IMR-90 (cell line): Measurements from ENCODE around the gene SLC35E2B. TPM values are rescaled to one million over a fixed set of nuclear protein-coding genes. Genes with fewer than 3 reads are reported as not detected.

Experiments used
- ATAC-seq: fragments of 200-7000 bp; cut with Tn5 transposase; 2 replicates; pipeline ENCODE4 v1.9.1; 2020; ENCODE audit warnings: low read depth, mild to moderate bottlenecking, moderate library complexity
- BruUV-seq: library from RNA; stranded (reverse); fragments of 400-500 nt; replicated peaks from 2 replicates; lab custom pipeline; 2021; lab: Mats Ljungman, UMichigan
- CTCF ChIA-PET: fragments of 300-600 bp; formaldehyde crosslinking; extraction: SDS; loops from one replicate; lab custom pipeline; 2021; ENCODE audit warnings: antibody characterized with exemption; lab: Yijun Ruan, JAX
- POLR2A ChIA-PET: fragments of 300-600 bp; sonication (Branson Sonifier 250); formaldehyde crosslinking; loops from one replicate; lab custom pipeline; 2022; ENCODE audit warnings: antibody characterized with exemption; ENCODE audit not compliant: unreplicated experiment; lab: Charles Lee
- DNase-seq: peaks from one replicate; pipeline ENCODE4 v3.0.0; 2013
- H2AFZ ChIP-seq: replicated peaks from 2 replicates; pipeline ENCODE3; 2013; ENCODE audit warnings: low read length, mild to moderate bottlenecking; ENCODE audit not compliant: poor library complexity
- H2AK5ac ChIP-seq: 2 replicates; pipeline ENCODE4 v1.6.1; 2013; ENCODE audit warnings: low read depth, low read length, inconsistent platforms
- H2AK9ac ChIP-seq: replicated peaks from 2 replicates; pipeline ENCODE3; 2013; ENCODE audit warnings: mild to moderate bottlenecking, low read depth, low read length, moderate library complexity; ENCODE audit not compliant: poor library complexity
- H2BK120ac ChIP-seq: 2 replicates; pipeline ENCODE4 v1.6.1; 2013; ENCODE audit warnings: low read depth, low read length, inconsistent platforms
- H2BK15ac ChIP-seq: 3 replicates; pipeline ENCODE4 v1.6.1; 2013; ENCODE audit warnings: low read depth, low read length, inconsistent platforms
- H2BK20ac ChIP-seq: 2 replicates; pipeline ENCODE4 v1.6.1; 2013; ENCODE audit warnings: low read depth, mild to moderate bottlenecking, inconsistent platforms, low read length, moderate library complexity
- H2BK5ac ChIP-seq: 2 replicates; pipeline ENCODE4 v1.6.1; 2013; ENCODE audit warnings: mild to moderate bottlenecking, low read depth, low read length, inconsistent platforms; ENCODE audit not compliant: poor library complexity, severe bottlenecking
- H3K14ac ChIP-seq: replicated peaks from 2 replicates; pipeline ENCODE4 v1.6.1; 2013; ENCODE audit warnings: low read depth, low read length, inconsistent platforms
- H3K18ac ChIP-seq: 2 replicates; pipeline ENCODE4 v1.6.1; 2013; ENCODE audit warnings: low read depth, low read length, control low read depth
- H3K23ac ChIP-seq: 2 replicates; pipeline ENCODE4 v1.6.1; 2013; ENCODE audit warnings: low read depth, low read length, inconsistent platforms
- H3K27ac ChIP-seq: 2 replicates; pipeline ENCODE4 v1.5.1; 2013; ENCODE audit warnings: mild to moderate bottlenecking, control low read depth, low read length; ENCODE audit not compliant: insufficient read depth
- H3K27me3 ChIP-seq: 2 replicates; pipeline ENCODE4 v1.6.1; 2013; ENCODE audit warnings: low read length; ENCODE audit not compliant: control insufficient read depth, insufficient read depth
- H3K36me3 ChIP-seq: 2 replicates; pipeline ENCODE4 v1.6.1; 2013; ENCODE audit warnings: low read length, mixed read lengths; ENCODE audit not compliant: control insufficient read depth, insufficient read depth
- H3K4ac ChIP-seq: 2 replicates; pipeline ENCODE4 v1.6.1; 2013; ENCODE audit warnings: low read depth, low read length, inconsistent platforms
- H3K4me1 ChIP-seq: 2 replicates; pipeline ENCODE4 v1.6.1; 2013; ENCODE audit warnings: low read length, mixed read lengths; ENCODE audit not compliant: control insufficient read depth, insufficient read depth
- H3K4me2 ChIP-seq: 2 replicates; pipeline ENCODE4 v1.6.1; 2013; ENCODE audit warnings: low read depth, mild to moderate bottlenecking, control low read depth, low read length, moderate library complexity
- H3K4me3 ChIP-seq: 2 replicates; pipeline ENCODE4 v1.5.1; 2013; ENCODE audit warnings: low read depth, mild to moderate bottlenecking, control low read depth, low read length, moderate library complexity; ENCODE audit not compliant: insufficient read depth
- H3K56ac ChIP-seq: 2 replicates; pipeline ENCODE4 v1.6.1; 2013; ENCODE audit warnings: low read length, inconsistent platforms; ENCODE audit not compliant: insufficient read depth; ENCODE audit errors: extremely low read depth
- H3K79me1 ChIP-seq, 2 experiments: 2 replicates each; pipeline ENCODE4 v1.6.1; 2013; ENCODE audit warnings: low read length in 2 of 2, inconsistent platforms in 1 of 2, low read depth in 1 of 2
- H3K9ac ChIP-seq: 2 replicates; pipeline ENCODE4 v1.6.1; 2013; ENCODE audit warnings: low read depth, low read length, control low read depth
- H3K9me1 ChIP-seq: 2 replicates; pipeline ENCODE4 v1.6.1; 2013; ENCODE audit warnings: low read length, inconsistent platforms; ENCODE audit not compliant: insufficient read depth
- H3K9me3 ChIP-seq: 2 replicates; pipeline ENCODE4 v1.6.1; 2013; ENCODE audit warnings: low read length; ENCODE audit not compliant: control insufficient read depth, insufficient read depth
- H4K20me1 ChIP-seq: 2 replicates; pipeline ENCODE4 v1.6.1; 2013; ENCODE audit warnings: low read length, inconsistent platforms; ENCODE audit not compliant: insufficient read depth
- H4K5ac ChIP-seq: 2 replicates; pipeline ENCODE4 v1.6.1; 2013; ENCODE audit warnings: mild to moderate bottlenecking, low read depth, low read length, control low read depth
- H4K8ac ChIP-seq, 2 experiments: 2 replicates each; pipeline ENCODE4 v1.6.1; 2013; ENCODE audit warnings: low read depth in 2 of 2, low read length in 2 of 2, control low read depth in 1 of 2, inconsistent platforms in 1 of 2
- H4K91ac ChIP-seq: 2 replicates; pipeline ENCODE4 v1.6.1; 2013; ENCODE audit warnings: low read depth, low read length, inconsistent platforms; ENCODE audit not compliant: insufficient read depth
- CEBPB ChIP-seq: IDR thresholded peaks from 2 replicates; pipeline ENCODE4 v1.6.1; 2012; ENCODE audit warnings: low read depth, low read length, improper control_type of control experiment
- CHD1 ChIP-seq: IDR thresholded peaks from 2 replicates; pipeline ENCODE4 v1.6.1; 2012; ENCODE audit warnings: low read depth, low read length, improper control_type of control experiment
- MAZ ChIP-seq: IDR thresholded peaks from 2 replicates; pipeline ENCODE4 v1.6.1; 2012; ENCODE audit warnings: low read depth, mild to moderate bottlenecking, low read length, improper control_type of control experiment, moderate library complexity, borderline replicate concordance
- MXI1 ChIP-seq: IDR thresholded peaks from 2 replicates; pipeline ENCODE4 v1.6.1; 2012; ENCODE audit warnings: low read depth, mild to moderate bottlenecking, low read length, moderate library complexity, borderline replicate concordance
- NFE2L2 ChIP-seq: fragments of 150-350 bp; IDR thresholded peaks from 2 replicates; pipeline ENCODE4 v1.6.1; 2016; ENCODE audit warnings: low read depth, mild to moderate bottlenecking, low read length
- WGBS, 2 experiments: methylation state at CpG; one replicate each; pipeline versions ENCODE4 v1.1.5 to v1.1.7; 2013; ENCODE audit warnings: missing lambda C conversion rate in 2 of 2; ENCODE audit not compliant: insufficient read length in 1 of 2; ENCODE audit errors: extremely low coverage in 2 of 2; 5-methylcytosine and 5-hydroxymethylcytosine counted together
- dilution Hi-C: fragments of 300-500 bp; cut with HindIII; formaldehyde crosslinking; loops from one replicate; pipeline ENCODE4 v1.14.3; 2018; ENCODE audit warnings: low sequenced_read_pairs; ENCODE audit not compliant: unreplicated experiment
- in situ Hi-C: fragments of 300-500 bp; cut with MboI; formaldehyde crosslinking; loops from 3 replicates; pipeline ENCODE4 v1.14.3; 2019; ENCODE audit warnings: low sequenced_read_pairs, inconsistent platforms, mixed read lengths
- intact Hi-C: fragments of 100-400 bp; cut with micrococcal nuclease; formaldehyde crosslinking; loops from 2 replicates; pipeline ENCODE4 v1.10.0; 2022
- polyA plus RNA-seq, 3 experiments: library from polyadenylated mRNA; depleted of rRNA; stranded (reverse); fragments of >200 nt; gene quantifications; 2 replicates each; pipeline ENCODE4 v1.2.3, GENCODE V29; 2012; ENCODE audit warnings: low replicate concordance in 1 of 3
- total RNA-seq: library from RNA; depleted of rRNA; stranded (reverse); fragments of >200 nt; gene quantifications from 2 replicates; pipeline ENCODE4 v1.2.3, GENCODE V29; 2012

SLC35E2B gene
- total and polyA plus RNA-seq, 2 of the 4 experiments (the other 2 are of a cell fraction), result 14.9 to 30.2 TPM

DNA sequence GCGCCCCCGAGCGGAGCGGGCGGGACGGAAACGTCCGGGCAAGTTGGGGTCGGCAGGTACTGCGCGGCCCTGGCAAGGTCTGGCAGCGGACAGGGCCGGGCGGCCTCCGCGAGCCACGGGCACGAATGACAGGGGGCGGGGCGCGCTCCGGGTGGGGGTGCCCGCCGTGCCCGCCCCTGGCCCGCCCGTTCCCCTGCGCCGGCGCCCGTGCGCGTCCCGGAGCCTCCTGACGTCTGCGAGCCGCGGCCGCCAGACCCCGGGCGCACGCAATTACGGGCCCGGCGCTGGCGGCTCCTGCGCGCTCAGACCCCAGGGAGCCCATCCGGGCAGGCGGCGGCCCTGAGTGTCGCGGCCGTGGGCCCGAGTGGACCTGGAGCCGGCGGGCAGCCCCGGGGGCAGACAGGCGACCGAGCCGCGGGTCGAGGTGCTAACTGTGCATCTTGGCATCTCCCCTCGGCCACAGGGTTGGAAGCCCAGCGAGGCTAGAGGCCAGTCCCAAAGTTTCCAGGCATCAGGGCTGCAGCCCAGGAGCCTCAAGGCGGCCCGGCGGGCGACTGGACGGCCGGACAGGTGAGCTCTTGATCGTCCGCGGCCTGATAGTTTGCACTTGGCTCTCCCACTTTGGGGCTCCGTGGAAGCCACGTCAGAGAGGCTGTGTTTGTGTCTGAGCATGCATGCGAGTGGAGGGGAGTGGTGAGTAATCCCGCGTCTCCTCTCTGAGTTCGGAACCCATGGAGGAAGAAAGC, 76.4 kb downstream of the SLC35E2B start:
- peaks cover 7% of the 10 kb centered on the region for H3K4me1 ChIP-seq
- no peak overlapping the region; a peak in 1 of 4 replicates for H4K8ac ChIP-seq
- POLR2A ChIA-PET, result no interaction called here
- H3K4ac ChIP-seq, result peak overlapping the region; percentile 47; the same call in 1 of the 2 replicates
- CTCF ChIA-PET, result no interaction called here
- H3K14ac ChIP-seq, result 0 out of 2 replicates have a peak overlapping the region, but pooled peaks have one; percentile 40
- H3K27ac ChIP-seq, result peak overlapping the region; percentile 85
- TF ChIP-seq CEBPB, result no peak
- peak; percentile 20; the same call in 1 of the 2 replicates for TF ChIP-seq MAZ
- no peak for TF ChIP-seq NFE2L2
- TF ChIP-seq CHD1, result peak; percentile 19; the same call in 1 of the 2 replicates
- TF ChIP-seq MXI1, result peak; percentile 34; the same call in 1 of the 2 replicates
- H3K27me3 ChIP-seq, result no peaks in the 10 kb centered on the region
- dilution Hi-C loops, result no loop called here
- H2AFZ ChIP-seq, result peak overlapping the region; percentile 95
- peak overlapping the region; percentile 64; the same call in 1 of the 2 replicates for H3K23ac ChIP-seq
- H3K18ac ChIP-seq, result no peak overlapping the region
- intact Hi-C loops, result no loop called here
- peak overlapping the region; percentile 91 for H2BK5ac ChIP-seq
- WGBS, 2 experiments, result 9% methylated on average over 65 of the region's 80 CpGs; no CpG with 5 or more reads in 1 of the 2 experiments
- peaks cover 11% of the 10 kb centered on the region; the same call in 1 of the 2 replicates for H3K9me1 ChIP-seq
- no peak overlapping the region for H2BK15ac ChIP-seq
- H3K56ac ChIP-seq, result no peak overlapping the region
- no TSS peak for BruUV-seq
- H3K9me3 ChIP-seq, result no peaks in the 10 kb centered on the region
- peak overlapping the region; percentile 98 for H2AK9ac ChIP-seq
- H2BK20ac ChIP-seq, result no peak overlapping the region
- peaks cover 16 to 58% of the 10 kb centered on the region in 2 experiments; a peak in 3 of 4 replicates for H3K79me1 ChIP-seq
- H3K4me2 ChIP-seq, result peak overlapping the region; percentile 85
- peaks cover 41% of the 10 kb centered on the region for H4K20me1 ChIP-seq
- peak; percentile 37 for DNase-seq
- no peak overlapping the region for H2AK5ac ChIP-seq
- in situ Hi-C loops, result no loop called here
- H2BK120ac ChIP-seq, result no peak overlapping the region
- peak overlapping the region; percentile 42; the same call in 1 of the 2 replicates for H4K5ac ChIP-seq
- H3K36me3 ChIP-seq, result peaks cover 10% of the 10 kb centered on the region; the same call in 1 of the 2 replicates
- H3K9ac ChIP-seq, result peak overlapping the region; percentile 69
- no peak overlapping the region for H4K91ac ChIP-seq
- peak overlapping the region; percentile 94 for H3K4me3 ChIP-seq
- ATAC-seq, result peak; percentile 57
